ENCODE data around the gene THSD4. TPM values are rescaled to one million over a fixed set of nuclear protein-coding genes. Genes with fewer than 3 reads are reported as not detected.
"Not testable (repeated sequence)": the region's sequence is repeated elsewhere in the genome, so short reads cannot be mapped to it uniquely, and the experiment has no call there.

THSD4 gene
- total RNA-seq, 2 experiments from 2014 or later, result not detected

DNA sequence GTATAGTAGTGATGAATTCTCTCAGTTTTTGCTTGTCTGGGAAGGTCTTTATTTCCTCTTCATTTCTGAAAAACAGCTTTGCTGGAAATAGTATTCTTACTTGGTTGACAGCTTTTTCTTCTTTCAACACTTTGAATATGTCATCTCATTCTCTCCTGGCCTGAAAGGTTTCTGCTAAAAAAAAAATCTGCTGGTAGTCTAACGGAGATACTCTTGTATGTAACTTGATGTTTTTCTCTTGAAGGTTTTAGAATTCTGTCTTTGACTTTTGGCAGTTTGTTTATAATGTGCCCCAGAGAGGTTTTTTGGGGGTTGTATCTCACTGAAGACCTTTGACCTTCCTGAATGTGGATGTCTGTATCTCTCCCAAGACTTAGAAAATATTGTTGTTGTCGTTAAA lies 47.0 kb downstream of the THSD4 start:
- Mint-ChIP-seq H3K27me3 (peaks cover 22% of the 10 kb centered on the region), H3K36me3 (ENCODE audit: low read depth) (no peaks in the 10 kb centered on the region), H3K9me3 (peaks cover 9% of the 10 kb centered on the region), H3K4me3 (no peak overlapping the region), H3K4me1 (ENCODE audit: low read depth) (no peaks in the 10 kb centered on the region), H3K27ac (no peak overlapping the region)
- ATAC-seq (no peak), DNase-seq (no peak)
- intact Hi-C loops (cut with micrococcal nuclease), result no loop called here
- CTCF ChIA-PET, result no interaction called here
- POLR2A ChIA-PET, result no interaction called here
- TF ChIP-seq, protein P1, sequence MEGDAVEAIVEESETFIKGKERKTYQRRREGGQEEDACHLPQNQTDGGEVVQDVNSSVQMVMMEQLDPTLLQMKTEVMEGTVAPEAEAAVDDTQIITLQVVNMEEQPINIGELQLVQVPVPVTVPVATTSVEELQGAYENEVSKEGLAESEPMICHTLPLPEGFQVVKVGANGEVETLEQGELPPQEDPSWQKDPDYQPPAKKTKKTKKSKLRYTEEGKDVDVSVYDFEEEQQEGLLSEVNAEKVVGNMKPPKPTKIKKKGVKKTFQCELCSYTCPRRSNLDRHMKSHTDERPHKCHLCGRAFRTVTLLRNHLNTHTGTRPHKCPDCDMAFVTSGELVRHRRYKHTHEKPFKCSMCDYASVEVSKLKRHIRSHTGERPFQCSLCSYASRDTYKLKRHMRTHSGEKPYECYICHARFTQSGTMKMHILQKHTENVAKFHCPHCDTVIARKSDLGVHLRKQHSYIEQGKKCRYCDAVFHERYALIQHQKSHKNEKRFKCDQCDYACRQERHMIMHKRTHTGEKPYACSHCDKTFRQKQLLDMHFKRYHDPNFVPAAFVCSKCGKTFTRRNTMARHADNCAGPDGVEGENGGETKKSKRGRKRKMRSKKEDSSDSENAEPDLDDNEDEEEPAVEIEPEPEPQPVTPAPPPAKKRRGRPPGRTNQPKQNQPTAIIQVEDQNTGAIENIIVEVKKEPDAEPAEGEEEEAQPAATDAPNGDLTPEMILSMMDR (IDR thresholded peaks at IDR 0.05), result no peak

DNA sequence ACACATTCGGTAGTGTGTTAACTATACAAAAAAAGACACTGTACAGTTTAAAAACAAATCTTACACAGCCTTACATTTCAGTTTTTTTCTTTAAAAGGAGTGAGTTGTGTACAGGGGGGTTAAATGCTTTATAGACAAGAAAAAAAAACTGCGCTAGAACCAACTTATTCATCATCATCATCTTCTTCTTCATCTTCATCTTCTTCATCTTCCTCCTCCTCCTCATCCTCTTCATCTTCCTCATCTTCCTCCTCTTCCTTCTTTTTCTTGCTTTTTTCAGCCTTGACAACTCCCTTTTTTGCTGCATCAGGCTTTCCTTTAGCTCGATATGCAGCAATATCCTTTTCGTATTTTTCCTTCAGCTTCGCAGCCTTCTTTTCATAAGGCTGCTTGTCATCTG lies 49.3 kb downstream of the THSD4 start:
- H3K4me3 Mint-ChIP-seq; intact Hi-C loops (cut with micrococcal nuclease); CTCF ChIA-PET; H3K36me3 Mint-ChIP-seq (ENCODE audit: low read depth); H3K9me3 Mint-ChIP-seq; H3K27ac Mint-ChIP-seq; POLR2A ChIA-PET; H3K4me1 Mint-ChIP-seq (ENCODE audit: low read depth); ATAC-seq; DNase-seq: not testable (repeated sequence)
- H3K27me3 Mint-ChIP-seq, result peaks cover 28% of the 10 kb centered on the region

DNA sequence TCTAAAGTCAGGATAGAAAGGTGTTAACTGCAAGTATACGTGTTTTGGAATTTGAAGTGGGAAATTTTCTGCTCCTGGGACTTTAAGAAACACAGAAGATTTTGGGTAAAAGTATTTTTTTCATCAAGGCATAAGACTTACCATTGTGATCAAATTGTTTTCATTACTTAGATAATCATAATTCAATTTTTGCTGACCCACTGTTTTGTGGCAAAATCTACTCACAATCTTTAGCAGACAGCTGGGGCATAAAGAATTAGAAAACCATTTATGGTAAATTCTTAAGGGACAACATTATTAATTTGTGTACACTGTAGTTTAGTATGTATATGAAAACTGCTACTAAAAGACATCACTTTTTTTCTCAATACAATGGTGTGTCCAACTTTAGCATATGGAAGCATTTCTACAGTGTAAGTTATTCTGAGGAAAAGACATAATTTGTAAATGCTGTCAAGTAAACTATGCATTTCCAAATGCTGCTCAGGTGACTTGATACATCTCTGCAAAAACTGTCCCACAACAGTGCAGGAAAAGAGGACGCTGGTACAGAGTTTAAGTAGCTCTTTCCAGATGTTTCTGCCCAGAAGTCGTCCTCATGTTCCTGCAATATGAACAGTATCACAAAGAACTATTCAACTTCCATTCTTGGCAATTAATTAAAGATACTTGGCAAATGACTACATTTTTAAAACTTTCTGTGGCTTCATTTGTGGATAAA lies 52.3 kb downstream of the THSD4 start:
- no peaks in the 10 kb centered on the region for H3K4me1 Mint-ChIP-seq (ENCODE audit: low read depth)
- H3K4me3 Mint-ChIP-seq, result no peak overlapping the region
- ATAC-seq (no peak), DNase-seq (no peak)
- H3K27ac Mint-ChIP-seq, result no peak overlapping the region
- no peaks in the 10 kb centered on the region for H3K36me3 Mint-ChIP-seq (ENCODE audit: low read depth)
- intact Hi-C loops (cut with micrococcal nuclease), result no loop called here
- peaks cover 9% of the 10 kb centered on the region for H3K9me3 Mint-ChIP-seq
- ChIA-PET CTCF (no interaction called here), POLR2A (no interaction called here)
- TF ChIP-seq, protein P1 (IDR thresholded peaks at IDR 0.05), result no peak
- peaks cover 26% of the 10 kb centered on the region for H3K27me3 Mint-ChIP-seq

GRCh38 chr15:71168166-71168834 lies 53.0 kb downstream of the THSD4 start:
- ChIA-PET CTCF (no interaction called here), POLR2A (no interaction called here)
- intact Hi-C loops (cut with micrococcal nuclease), result no loop called here
- peaks cover 6% of the 10 kb centered on the region for H3K9me3 Mint-ChIP-seq
- H3K4me3 Mint-ChIP-seq, result no peak overlapping the region
- no peaks in the 10 kb centered on the region for H3K36me3 Mint-ChIP-seq (ENCODE audit: low read depth)
- DNase-seq (no peak), ATAC-seq (no peak)
- H3K4me1 Mint-ChIP-seq (ENCODE audit: low read depth), result no peaks in the 10 kb centered on the region
- H3K27me3 Mint-ChIP-seq, result peaks cover 23% of the 10 kb centered on the region
- H3K27ac Mint-ChIP-seq, result no peak overlapping the region
- TF ChIP-seq, protein P1 (IDR thresholded peaks at IDR 0.05), result no peak

DNA sequence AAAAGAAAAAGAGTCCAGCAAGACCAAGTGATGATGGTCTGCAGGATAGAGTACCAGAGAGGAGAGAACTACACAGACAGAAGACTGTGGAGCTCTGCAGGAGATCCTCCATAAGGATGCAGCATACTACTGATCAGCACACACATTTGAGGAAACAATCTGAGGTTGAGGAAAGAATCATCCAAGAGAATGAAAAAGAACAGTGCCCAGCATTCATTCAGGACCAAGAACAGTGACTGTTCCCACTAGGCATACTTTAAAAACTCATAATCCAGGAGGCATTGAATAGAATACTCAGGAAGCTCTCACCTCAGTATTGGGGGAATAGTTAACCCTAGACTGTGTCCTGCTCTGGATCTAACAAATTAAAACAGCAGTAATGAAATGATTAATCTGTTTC lies 54.9 kb downstream of the THSD4 start:
- CTCF ChIA-PET, result no interaction called here

More for the DNA sequence above, 54.9 kb downstream of the THSD4 start:
- Mint-ChIP-seq H3K36me3 (ENCODE audit: low read depth) (no peaks in the 10 kb centered on the region), H3K4me1 (ENCODE audit: low read depth) (no peaks in the 10 kb centered on the region), H3K27ac (no peak overlapping the region), H3K9me3 (peaks cover 6% of the 10 kb centered on the region), H3K27me3 (peaks cover 22% of the 10 kb centered on the region), H3K4me3 (no peak overlapping the region)
- intact Hi-C loops (cut with micrococcal nuclease), result no loop called here
- TF ChIP-seq, protein P1 (IDR thresholded peaks at IDR 0.05), result no peak
- DNase-seq (no peak), ATAC-seq (no peak)
- POLR2A ChIA-PET, result no interaction called here

Measured in activated CD8-positive, alpha-beta T cell treated with anti-CD3 and anti-CD28 coated beads for 36 hours (primary cell).